Testis (tissue), 2 donors: Measurements from ENCODE around the gene SH3RF3.

Source experiments
- POLR2A ChIP-seq: fragments of 450-650 bp; IDR thresholded peaks from one replicate; pipeline ENCODE4 v1.6.1; 2017; ENCODE audit warnings: antibody characterized with exemption, mild to moderate bottlenecking, moderate library complexity
- TF ChIP-seq, protein P1 (sequence below), 3 experiments: fragments of 450-650 bp in 2 of 3; fragments of 200-600 bp in 1 of 3; sonication (generic) in 1 of 3; IDR thresholded peaks; one replicate each; pipeline ENCODE4 v1.5.1; 2016 to 2019; ENCODE audit warnings: antibody characterized with exemption in 3 of 3, mild to moderate bottlenecking in 2 of 3, moderate library complexity in 1 of 3

DNA sequence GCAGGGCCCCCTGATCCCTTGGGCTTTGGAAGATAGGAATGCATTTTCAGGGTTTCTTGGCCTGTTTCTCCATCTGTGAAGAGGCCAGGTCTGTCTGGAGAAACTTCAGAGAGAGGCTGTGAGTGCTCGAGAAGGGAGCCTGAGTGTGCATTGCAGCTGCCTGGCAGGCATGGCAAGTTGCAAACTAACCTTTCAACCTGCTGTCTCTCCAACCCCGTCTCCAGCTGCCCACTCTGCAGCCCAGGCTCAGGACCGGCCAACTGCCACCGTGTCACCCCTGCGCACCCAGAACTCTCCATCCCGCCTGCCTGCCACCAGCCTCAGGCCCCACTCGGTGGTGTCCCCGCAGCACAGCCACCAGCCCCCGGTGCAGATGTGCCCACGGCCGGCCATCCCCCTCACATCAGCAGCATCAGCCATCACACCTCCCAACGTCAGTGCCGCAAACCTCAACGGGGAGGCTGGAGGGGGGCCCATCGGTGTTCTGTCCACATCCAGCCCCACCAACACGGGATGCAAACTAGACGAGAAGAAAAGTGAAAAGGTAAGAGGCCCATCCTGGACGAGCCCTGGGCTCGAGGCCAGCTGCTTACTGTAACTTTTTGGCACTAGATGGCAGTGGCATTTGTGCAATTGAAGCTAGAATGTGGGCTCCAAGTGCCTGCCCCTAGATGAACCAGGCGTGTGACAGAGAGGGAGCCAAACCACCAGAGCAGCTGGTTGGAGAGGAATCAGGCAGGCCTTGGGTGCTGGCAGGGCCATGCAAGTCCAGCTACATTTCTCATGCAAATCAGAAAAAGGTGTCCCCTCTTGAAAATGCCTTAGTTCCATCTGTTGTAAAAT is 320.2 kb downstream of the SH3RF3 start:
- TF ChIP-seq, protein P1, sequence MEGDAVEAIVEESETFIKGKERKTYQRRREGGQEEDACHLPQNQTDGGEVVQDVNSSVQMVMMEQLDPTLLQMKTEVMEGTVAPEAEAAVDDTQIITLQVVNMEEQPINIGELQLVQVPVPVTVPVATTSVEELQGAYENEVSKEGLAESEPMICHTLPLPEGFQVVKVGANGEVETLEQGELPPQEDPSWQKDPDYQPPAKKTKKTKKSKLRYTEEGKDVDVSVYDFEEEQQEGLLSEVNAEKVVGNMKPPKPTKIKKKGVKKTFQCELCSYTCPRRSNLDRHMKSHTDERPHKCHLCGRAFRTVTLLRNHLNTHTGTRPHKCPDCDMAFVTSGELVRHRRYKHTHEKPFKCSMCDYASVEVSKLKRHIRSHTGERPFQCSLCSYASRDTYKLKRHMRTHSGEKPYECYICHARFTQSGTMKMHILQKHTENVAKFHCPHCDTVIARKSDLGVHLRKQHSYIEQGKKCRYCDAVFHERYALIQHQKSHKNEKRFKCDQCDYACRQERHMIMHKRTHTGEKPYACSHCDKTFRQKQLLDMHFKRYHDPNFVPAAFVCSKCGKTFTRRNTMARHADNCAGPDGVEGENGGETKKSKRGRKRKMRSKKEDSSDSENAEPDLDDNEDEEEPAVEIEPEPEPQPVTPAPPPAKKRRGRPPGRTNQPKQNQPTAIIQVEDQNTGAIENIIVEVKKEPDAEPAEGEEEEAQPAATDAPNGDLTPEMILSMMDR (IDR thresholded peaks at IDR 0.05) = no peak
- TF ChIP-seq POLR2A = no peak
